DOHH2 (cell line): Measurements from ENCODE around the gene OCA2.
"Not testable (repeated sequence)": the region's sequence is repeated elsewhere in the genome, so short reads cannot be mapped to it uniquely, and the experiment has no call there.

Experiments
- H3F3A ChIP-seq: fragments of 200-600 bp; sonication (generic), shearing (Covaris generic); 2 replicates; pipeline ENCODE4 v1.6.0; 2016; ENCODE audit warnings: antibody characterized with exemption, mild to moderate bottlenecking; ENCODE audit not compliant: control insufficient read depth, insufficient read depth
- H3K27ac ChIP-seq: fragments of 200-600 bp; sonication (generic); 2 replicates; pipeline ENCODE4 v1.5.1; 2014; ENCODE audit warnings: low read depth, mild to moderate bottlenecking, low read length, moderate library complexity
- H3K27me3 ChIP-seq: fragments of 200-600 bp; sonication (generic); 2 replicates; pipeline ENCODE4 v1.6.1; 2014; ENCODE audit warnings: mild to moderate bottlenecking, low read length, mixed read lengths; ENCODE audit not compliant: control insufficient read depth
- H3K36me3 ChIP-seq: fragments of 200-600 bp; sonication (generic); 2 replicates; pipeline ENCODE4 v1.6.1; 2014; ENCODE audit warnings: mild to moderate bottlenecking, low read length, moderate library complexity, mixed read lengths; ENCODE audit not compliant: control insufficient read depth
- H3K4me1 ChIP-seq: fragments of 200-600 bp; sonication (generic); 2 replicates; pipeline ENCODE4 v1.6.1; 2014; ENCODE audit warnings: mild to moderate bottlenecking, low read length, mixed read lengths; ENCODE audit not compliant: control insufficient read depth
- H3K4me2 ChIP-seq: fragments of 200-600 bp; sonication (generic); 2 replicates; pipeline ENCODE4 v1.6.0; 2014; ENCODE audit warnings: mild to moderate bottlenecking, low read length, moderate library complexity
- H3K4me3 ChIP-seq: fragments of 200-600 bp; sonication (generic); 2 replicates; pipeline ENCODE4 v1.5.1; 2014; ENCODE audit warnings: mild to moderate bottlenecking, low read length, mixed read lengths
- H3K79me2 ChIP-seq: fragments of 200-600 bp; sonication (generic); 2 replicates; pipeline ENCODE4 v1.6.1; 2014; ENCODE audit warnings: mild to moderate bottlenecking, low read length, mixed read lengths; ENCODE audit not compliant: control insufficient read depth
- H3K9me2 ChIP-seq: fragments of 200-600 bp; sonication (generic); replicated peaks from 2 replicates; pipeline ENCODE4 v1.6.1; 2014; ENCODE audit warnings: mild to moderate bottlenecking, low read length, mixed read lengths; ENCODE audit not compliant: control insufficient read depth
- H3K9me3 ChIP-seq: fragments of 200-600 bp; sonication (generic); 2 replicates; pipeline ENCODE4 v1.6.1; 2014; ENCODE audit warnings: antibody characterized with exemption, low read length, mixed read lengths; ENCODE audit not compliant: control insufficient read depth, insufficient read depth
- H4K20me1 ChIP-seq: fragments of 200-600 bp; sonication (generic); 2 replicates; pipeline ENCODE4 v1.6.0; 2014; ENCODE audit warnings: low read depth, mild to moderate bottlenecking, antibody characterized with exemption, low read length, moderate library complexity; ENCODE audit not compliant: control insufficient read depth, insufficient read depth
- CTCF ChIP-seq: fragments of 200-600 bp; sonication (generic); IDR thresholded peaks from one replicate; pipeline ENCODE4 v1.5.1; 2014; ENCODE audit warnings: antibody characterized with exemption, mild to moderate bottlenecking, low read depth, low read length; ENCODE audit not compliant: poor library complexity, severe bottlenecking
- EZH2phosphoT487 ChIP-seq: fragments of 200-600 bp; sonication (generic); IDR thresholded peaks from 2 replicates; pipeline ENCODE4 v1.6.1; 2017; ENCODE audit warnings: borderline replicate concordance, mild to moderate bottlenecking, antibody characterized with exemption, low read length, moderate library complexity, mixed read lengths

OCA2 gene

GRCh38 chr15:27714675-27715074 lies 384.4 kb downstream of the OCA2 start:
- Histone ChIP-seq H3K27me3 (no peaks in the 10 kb centered on the region), H3K4me3 (no peak overlapping the region), H3K4me1 (no peaks in the 10 kb centered on the region), H3K36me3 (no peaks in the 10 kb centered on the region), H3K27ac (no peak overlapping the region), H3K79me2 (no peaks in the 10 kb centered on the region), H3K9me3 (peaks cover 13% of the 10 kb centered on the region), H3F3A (no peaks in the 10 kb centered on the region), H3K4me2 (no peak overlapping the region), H3K9me2 (no peaks in the 10 kb centered on the region), H4K20me1 (no peaks in the 10 kb centered on the region)
- TF ChIP-seq EZH2phosphoT487 = no peak
- no peak for TF ChIP-seq CTCF

DNA sequence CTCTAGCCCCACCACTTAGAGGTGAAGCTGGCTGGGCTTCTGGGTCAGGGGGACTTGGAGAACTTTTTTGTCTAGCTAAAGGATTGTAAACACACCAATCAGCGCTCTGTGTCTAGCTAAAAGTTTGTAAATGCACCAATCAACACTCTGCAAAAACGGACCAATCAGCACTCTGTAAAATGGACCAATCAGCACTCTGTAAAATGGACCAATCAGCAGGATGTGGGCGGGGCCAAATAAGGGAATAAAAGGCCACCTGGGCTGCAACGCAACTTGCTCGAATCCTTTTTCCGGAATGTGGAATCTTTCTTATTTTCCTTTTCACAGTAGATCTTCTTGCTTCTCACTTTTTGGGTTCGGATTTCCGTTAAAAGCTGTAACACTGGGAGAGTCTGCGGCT lies 385.3 kb downstream of the OCA2 start:
- H3K9me3 ChIP-seq = peaks cover 13% of the 10 kb centered on the region
- not testable (repeated sequence) for H3K36me3 ChIP-seq, H3K27me3 ChIP-seq

GRCh38 chr15:27707257-27707656 lies 391.9 kb downstream of the OCA2 start:
- Histone ChIP-seq H3K4me2 (no peak overlapping the region), H3K9me2 (no peaks in the 10 kb centered on the region), H3K36me3 (no peaks in the 10 kb centered on the region), H3K9me3 (peaks cover 15% of the 10 kb centered on the region; the same call in 1 of the 2 replicates), H4K20me1 (no peaks in the 10 kb centered on the region), H3K4me3 (no peak overlapping the region), H3K27me3 (no peaks in the 10 kb centered on the region), H3F3A (no peaks in the 10 kb centered on the region), H3K27ac (no peak overlapping the region), H3K4me1 (no peaks in the 10 kb centered on the region), H3K79me2 (no peaks in the 10 kb centered on the region)
- TF ChIP-seq EZH2phosphoT487 (no peak), CTCF (no peak)

More for the DNA sequence above, 385.3 kb downstream of the OCA2 start:
- not testable (repeated sequence) for H3K79me2 ChIP-seq, H3K27ac ChIP-seq, H3K4me2 ChIP-seq, H4K20me1 ChIP-seq, H3K4me3 ChIP-seq, H3F3A ChIP-seq, H3K4me1 ChIP-seq, H3K9me2 ChIP-seq

- H4K20me1 ChIP-seq = no peaks in the 10 kb centered on the region
- no peaks in the 10 kb centered on the region for H3K27me3 ChIP-seq
- TF ChIP-seq EZH2phosphoT487 (no peak), CTCF (no peak)
- no peaks in the 10 kb centered on the region for H3K36me3 ChIP-seq
- H3K9me3 ChIP-seq = peaks cover 18% of the 10 kb centered on the region
- no peaks in the 10 kb centered on the region for H3K9me2 ChIP-seq
- H3K4me2 ChIP-seq = no peak overlapping the region
- no peaks in the 10 kb centered on the region for H3K79me2 ChIP-seq
- no peak overlapping the region for H3K4me3 ChIP-seq
- no peaks in the 10 kb centered on the region for H3K4me1 ChIP-seq
- no peaks in the 10 kb centered on the region for H3F3A ChIP-seq
- no peak overlapping the region for H3K27ac ChIP-seq
These were observed 392.8 kb downstream of the OCA2 start for GRCh38 chr15:27706300-27706699.
